ENCODE measurements around the gene SF3A2. TPM values are rescaled to one million over a fixed set of nuclear protein-coding genes. Genes with fewer than 3 reads are reported as not detected.

The SF3A2 gene, protein sequence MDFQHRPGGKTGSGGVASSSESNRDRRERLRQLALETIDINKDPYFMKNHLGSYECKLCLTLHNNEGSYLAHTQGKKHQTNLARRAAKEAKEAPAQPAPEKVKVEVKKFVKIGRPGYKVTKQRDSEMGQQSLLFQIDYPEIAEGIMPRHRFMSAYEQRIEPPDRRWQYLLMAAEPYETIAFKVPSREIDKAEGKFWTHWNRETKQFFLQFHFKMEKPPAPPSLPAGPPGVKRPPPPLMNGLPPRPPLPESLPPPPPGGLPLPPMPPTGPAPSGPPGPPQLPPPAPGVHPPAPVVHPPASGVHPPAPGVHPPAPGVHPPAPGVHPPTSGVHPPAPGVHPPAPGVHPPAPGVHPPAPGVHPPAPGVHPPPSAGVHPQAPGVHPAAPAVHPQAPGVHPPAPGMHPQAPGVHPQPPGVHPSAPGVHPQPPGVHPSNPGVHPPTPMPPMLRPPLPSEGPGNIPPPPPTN
- total RNA-seq: 30.4 and 48.1 TPM in 2 replicates

DNA sequence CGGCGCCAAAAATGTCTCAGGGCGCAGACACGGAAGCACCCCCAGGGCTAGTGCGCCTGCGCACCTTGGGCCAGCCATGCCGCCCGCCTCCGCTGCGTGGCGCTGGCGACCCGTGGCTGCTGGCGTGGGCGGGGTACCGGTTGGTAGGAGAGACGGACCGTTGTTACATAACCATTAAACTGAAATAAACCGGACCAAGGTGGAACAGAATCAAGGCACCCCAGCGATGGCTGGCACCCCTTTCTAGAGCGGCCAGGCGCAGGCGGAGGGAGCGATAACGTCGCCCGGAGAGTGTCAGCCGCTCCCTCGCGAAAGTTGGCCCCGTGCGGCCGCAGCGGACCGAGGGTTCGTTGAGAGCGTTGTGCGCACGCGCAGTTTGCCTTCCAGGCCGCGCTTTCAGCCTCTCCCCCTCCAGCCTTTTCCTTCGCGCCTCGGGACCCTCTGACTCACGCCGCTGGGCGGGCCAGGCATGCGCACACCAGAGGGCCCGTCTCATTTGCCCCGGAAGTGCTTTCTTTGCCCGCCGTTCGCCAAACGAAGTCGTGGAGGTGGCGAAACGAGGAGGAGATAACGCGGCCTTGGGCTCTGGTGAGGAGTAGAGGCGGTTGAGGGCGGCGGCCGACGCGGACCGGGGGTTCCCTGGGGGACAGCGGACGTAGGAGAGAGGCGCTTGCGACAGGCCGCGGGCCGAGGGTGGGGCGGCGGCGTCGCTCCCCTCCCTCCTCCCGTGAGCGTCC, at the start of gene SF3A2, which contains the start of gene PLEKHJ1:
Gene SF3A2 (plus strand): TSS at position 511 of the 737 bp plus-strand sequence. CDS start 6,595 bp downstream, outside the sequence.
Gene PLEKHJ1 (minus strand): TSS at position 16 of the 737 bp plus-strand sequence. CDS start 81 bp downstream, outside the sequence.

DNA sequence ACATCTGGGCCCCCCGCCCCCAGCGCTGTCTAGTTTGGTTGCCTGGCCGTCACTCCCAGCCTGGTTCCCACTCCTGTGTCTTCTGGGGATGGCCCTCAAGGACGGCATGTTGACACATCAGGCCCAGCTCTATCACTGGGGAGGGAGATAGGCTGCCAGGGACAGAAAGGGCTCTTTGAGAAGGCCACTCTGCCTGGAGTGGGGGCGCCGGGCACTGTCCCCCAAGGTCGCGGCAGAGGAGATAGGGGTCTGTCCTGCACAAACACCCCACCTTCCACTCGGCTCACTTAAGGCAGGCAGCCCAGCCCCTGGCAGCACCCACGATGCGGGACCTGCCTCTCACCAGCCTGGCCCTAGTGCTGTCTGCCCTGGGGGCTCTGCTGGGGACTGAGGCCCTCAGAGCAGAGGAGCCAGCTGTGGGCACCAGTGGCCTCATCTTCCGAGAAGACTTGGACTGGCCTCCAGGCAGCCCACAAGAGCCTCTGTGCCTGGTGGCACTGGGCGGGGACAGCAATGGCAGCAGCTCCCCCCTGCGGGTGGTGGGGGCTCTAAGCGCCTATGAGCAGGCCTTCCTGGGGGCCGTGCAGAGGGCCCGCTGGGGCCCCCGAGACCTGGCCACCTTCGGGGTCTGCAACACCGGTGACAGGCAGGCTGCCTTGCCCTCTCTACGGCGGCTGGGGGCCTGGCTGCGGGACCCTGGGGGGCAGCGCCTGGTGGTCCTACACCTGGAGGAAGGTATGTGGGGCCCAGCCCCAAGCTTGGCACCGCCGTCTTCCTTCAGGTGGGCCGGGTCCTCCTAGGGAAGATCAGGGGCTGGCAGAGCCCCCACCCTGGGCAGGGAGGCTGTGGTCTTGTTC, 12.6 kb downstream of the SF3A2 start, which contains the start of gene AMH:
Gene AMH (plus strand): TSS at position 314 of the 857 bp plus-strand sequence. CDS start 10 bp downstream, at position 324.

DNA sequence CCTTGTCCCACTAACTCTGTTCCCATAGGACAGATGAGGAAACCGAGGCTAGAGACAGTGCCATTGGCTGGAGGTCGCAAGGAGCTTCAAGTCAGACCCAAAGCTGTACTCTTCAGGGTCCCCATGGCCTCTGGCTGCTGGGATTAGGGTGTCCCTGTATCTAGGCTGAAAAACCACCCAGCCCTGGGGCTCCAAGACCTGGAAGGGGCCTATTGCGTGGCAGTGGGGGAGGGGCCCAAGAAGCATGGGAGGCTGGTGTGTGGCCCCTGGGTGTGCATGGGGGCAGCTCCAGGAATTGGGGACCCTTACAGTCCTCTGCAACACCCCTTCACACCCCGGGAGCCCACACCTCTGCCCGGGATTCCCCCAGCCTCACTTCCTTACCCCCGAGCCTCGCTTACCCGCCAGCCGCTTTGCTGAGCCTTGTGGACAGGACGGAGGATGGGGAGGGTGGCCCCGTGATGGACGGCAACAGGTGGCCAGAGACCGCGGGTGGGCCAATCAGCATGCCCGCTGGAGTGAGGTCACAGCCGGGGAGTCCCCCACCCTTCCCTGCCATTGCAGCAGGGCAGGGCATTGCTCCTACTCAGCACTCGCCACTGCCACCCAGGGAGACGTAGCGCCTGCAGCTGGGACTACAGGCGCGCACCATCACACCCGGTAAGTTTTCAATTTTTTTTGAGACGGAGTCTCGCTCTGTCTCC, 19.5 kb downstream of the SF3A2 start, which contains the start of gene JSRP1:
Gene JSRP1 (minus strand): TSS at position 436 of the 704 bp plus-strand sequence. CDS start 1,103 bp downstream, outside the sequence.

GRCh38 chr19:2282062-2282861, 45.6 kb downstream of the SF3A2 start, which contains the start of gene PEAK3:
TSS of gene PEAK3 (minus strand) at chr19:2282175. CDS start at chr19:2280931, 1,244 bp downstream.

Other genes starting within 250 kb of the SF3A2 start
- gene BTBD2, start 221.1 kb upstream of the SF3A2 start, total RNA-seq: 16.1 and 125 TPM in 2 replicates
- gene MKNK2, start 185.6 kb upstream of the SF3A2 start, total RNA-seq: 430 and 865 TPM in 2 replicates
- gene MOB3A, start 140.5 kb upstream of the SF3A2 start, total RNA-seq: 19.1 and 49.2 TPM in 2 replicates
- 1.9 and 2.4 TPM in 2 replicates for gene IZUMO4, start 139.9 kb upstream of the SF3A2 start, total RNA-seq
- 89.2 and 208 TPM in 2 replicates for gene AP3D1, start 85.3 kb upstream of the SF3A2 start, total RNA-seq
- 4.4 and 10.1 TPM in 2 replicates for gene DOT1L, start 72.9 kb upstream of the SF3A2 start, total RNA-seq
- gene PLEKHJ1, start 495 bp upstream of the SF3A2 start, total RNA-seq: 45.3 and 58.1 TPM in 2 replicates
- gene AMH, start 12.5 kb downstream of the SF3A2 start, total RNA-seq: 0.34 and 0.78 TPM in 2 replicates
- gene JSRP1, start 19.6 kb downstream of the SF3A2 start, total RNA-seq: not detected in 2 replicates
- gene PEAK3, start 45.4 kb downstream of the SF3A2 start, total RNA-seq: not detected in 2 replicates
- not detected in 2 replicates for gene LINGO3, start 71.3 kb downstream of the SF3A2 start, total RNA-seq
- gene LSM7, start 91.8 kb downstream of the SF3A2 start, total RNA-seq: 45.6 and 74.5 TPM in 2 replicates
- 12.6 and 34.9 TPM in 2 replicates for gene SPPL2B, start 91.9 kb downstream of the SF3A2 start, total RNA-seq
- gene TMPRSS9, start 123.4 kb downstream of the SF3A2 start, total RNA-seq: not detected in 2 replicates
- gene TIMM13, start 190.8 kb downstream of the SF3A2 start, total RNA-seq: 27.6 and 31.1 TPM in 2 replicates
- 63.9 and 69.3 TPM in 2 replicates for gene LMNB2, start 220.1 kb downstream of the SF3A2 start, total RNA-seq
- gene GADD45B, start 239.3 kb downstream of the SF3A2 start, total RNA-seq: 33.1 and 53.3 TPM in 2 replicates